OCI-LY3 (cell line): Measurements from ENCODE around the gene DYNC1H1.

Source experiments
- H2AFZ ChIP-seq: fragments of 200-600, 300-600 bp; shearing (Covaris generic); 2 replicates; pipeline ENCODE4 v1.6.0; 2014; ENCODE audit warnings: antibody characterized with exemption, low read depth, low read length
- H3K27ac ChIP-seq: fragments of 200-600, 300-600 bp; sonication (generic); 2 replicates; pipeline ENCODE4 v1.5.1; 2014; ENCODE audit warnings: mild to moderate bottlenecking, low read length, moderate library complexity, mixed read lengths
- H3K27me3 ChIP-seq: fragments of 200-600, 300-600 bp; sonication (generic); 2 replicates; pipeline ENCODE4 v1.6.1; 2014; ENCODE audit warnings: low read depth, low read length, mixed read lengths
- H3K36me3 ChIP-seq: fragments of 200-600, 300-600 bp; sonication (generic); replicated peaks from 2 replicates; pipeline ENCODE3; 2014; ENCODE audit warnings: low read depth, low read length, mixed read lengths
- H3K4me1 ChIP-seq: fragments of 300-600, 200-600 bp; sonication (generic); 2 replicates; pipeline ENCODE4 v1.6.1; 2014; ENCODE audit warnings: low read length, mixed read lengths
- H3K4me2 ChIP-seq: fragments of 200-600, 300-600 bp; sonication (generic); 2 replicates; pipeline ENCODE4 v1.6.1; 2014; ENCODE audit warnings: low read length, mixed read lengths
- H3K4me3 ChIP-seq: fragments of 300-600, 200-600 bp; sonication (generic); 2 replicates; pipeline ENCODE4 v1.5.1; 2014; ENCODE audit warnings: antibody characterized with exemption, mild to moderate bottlenecking, low read length, moderate library complexity
- H3K79me2 ChIP-seq: fragments of 300-600, 200-600 bp; shearing (Covaris generic); 2 replicates; pipeline ENCODE4 v1.6.1; 2014; ENCODE audit warnings: mild to moderate bottlenecking, low read length, mixed read lengths
- H3K9ac ChIP-seq: fragments of 300-600, 200-600 bp; shearing (Covaris generic); 2 replicates; pipeline ENCODE4 v1.6.0; 2014; ENCODE audit warnings: mild to moderate bottlenecking, low read length, moderate library complexity
- H3K9me3 ChIP-seq: fragments of 200-600, 300-600 bp; shearing (Covaris generic); 2 replicates; pipeline ENCODE4 v1.6.1; 2014; ENCODE audit warnings: low read length, mixed read lengths; ENCODE audit not compliant: insufficient read depth
- H4K20me1 ChIP-seq: fragments of 200-600, 300-600 bp; sonication (generic); 2 replicates; pipeline ENCODE4 v1.6.1; 2016; ENCODE audit warnings: low read length, mixed read lengths; ENCODE audit not compliant: insufficient read depth
- EZH2phosphoT487 ChIP-seq: fragments of 200-600 bp; shearing (Covaris generic); IDR thresholded peaks from 2 replicates; pipeline ENCODE4 v1.6.1; 2018; ENCODE audit warnings: antibody characterized with exemption, mixed run types, low read depth
- TF ChIP-seq, protein P1 (sequence below): fragments of 200-600, 300-600 bp; sonication (generic); IDR thresholded peaks from 2 replicates; pipeline ENCODE4 v1.5.1; 2014; ENCODE audit warnings: antibody characterized with exemption, low read length, low read depth

The DYNC1H1 gene

DNA sequence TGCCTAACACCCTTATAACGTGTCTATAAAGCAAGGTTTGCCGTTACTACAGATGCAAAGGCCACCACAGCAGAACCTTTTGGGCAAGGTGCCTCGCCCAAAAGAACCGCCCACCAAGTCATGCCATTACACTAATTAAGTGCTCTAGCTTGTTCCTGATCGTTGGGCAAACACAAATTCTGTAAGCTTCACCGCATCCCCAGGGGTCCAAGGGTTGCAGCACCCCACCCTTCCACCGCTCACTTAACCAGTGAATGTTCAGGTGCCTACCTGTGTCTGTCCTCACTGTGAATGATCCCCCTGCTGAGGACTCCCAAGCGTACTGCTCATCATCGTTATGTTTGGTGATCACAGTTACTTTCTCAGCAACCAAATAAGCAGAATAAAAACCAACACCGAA lies 121.1 kb downstream of the DYNC1H1 start:
- Histone ChIP-seq H3K9me3 (no peaks in the 10 kb centered on the region), H2AFZ (no peak overlapping the region), H3K4me1 (peaks cover 21% of the 10 kb centered on the region), H3K36me3 (peaks cover 51% of the 10 kb centered on the region), H3K4me3 (peak overlapping the region; percentile 88), H3K4me2 (peak overlapping the region; percentile 77), H3K9ac (peak overlapping the region; percentile 97), H3K27me3 (no peaks in the 10 kb centered on the region), H4K20me1 (0 out of 2 replicates have a peak, but pooled peaks cover 3% of the 10 kb centered on the region), H3K27ac (peak overlapping the region; percentile 79; the same call in 1 of the 2 replicates), H3K79me2 (peaks cover 53% of the 10 kb centered on the region)
- TF ChIP-seq, protein P1, sequence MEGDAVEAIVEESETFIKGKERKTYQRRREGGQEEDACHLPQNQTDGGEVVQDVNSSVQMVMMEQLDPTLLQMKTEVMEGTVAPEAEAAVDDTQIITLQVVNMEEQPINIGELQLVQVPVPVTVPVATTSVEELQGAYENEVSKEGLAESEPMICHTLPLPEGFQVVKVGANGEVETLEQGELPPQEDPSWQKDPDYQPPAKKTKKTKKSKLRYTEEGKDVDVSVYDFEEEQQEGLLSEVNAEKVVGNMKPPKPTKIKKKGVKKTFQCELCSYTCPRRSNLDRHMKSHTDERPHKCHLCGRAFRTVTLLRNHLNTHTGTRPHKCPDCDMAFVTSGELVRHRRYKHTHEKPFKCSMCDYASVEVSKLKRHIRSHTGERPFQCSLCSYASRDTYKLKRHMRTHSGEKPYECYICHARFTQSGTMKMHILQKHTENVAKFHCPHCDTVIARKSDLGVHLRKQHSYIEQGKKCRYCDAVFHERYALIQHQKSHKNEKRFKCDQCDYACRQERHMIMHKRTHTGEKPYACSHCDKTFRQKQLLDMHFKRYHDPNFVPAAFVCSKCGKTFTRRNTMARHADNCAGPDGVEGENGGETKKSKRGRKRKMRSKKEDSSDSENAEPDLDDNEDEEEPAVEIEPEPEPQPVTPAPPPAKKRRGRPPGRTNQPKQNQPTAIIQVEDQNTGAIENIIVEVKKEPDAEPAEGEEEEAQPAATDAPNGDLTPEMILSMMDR = no peak
- no peak for TF ChIP-seq EZH2phosphoT487

DNA sequence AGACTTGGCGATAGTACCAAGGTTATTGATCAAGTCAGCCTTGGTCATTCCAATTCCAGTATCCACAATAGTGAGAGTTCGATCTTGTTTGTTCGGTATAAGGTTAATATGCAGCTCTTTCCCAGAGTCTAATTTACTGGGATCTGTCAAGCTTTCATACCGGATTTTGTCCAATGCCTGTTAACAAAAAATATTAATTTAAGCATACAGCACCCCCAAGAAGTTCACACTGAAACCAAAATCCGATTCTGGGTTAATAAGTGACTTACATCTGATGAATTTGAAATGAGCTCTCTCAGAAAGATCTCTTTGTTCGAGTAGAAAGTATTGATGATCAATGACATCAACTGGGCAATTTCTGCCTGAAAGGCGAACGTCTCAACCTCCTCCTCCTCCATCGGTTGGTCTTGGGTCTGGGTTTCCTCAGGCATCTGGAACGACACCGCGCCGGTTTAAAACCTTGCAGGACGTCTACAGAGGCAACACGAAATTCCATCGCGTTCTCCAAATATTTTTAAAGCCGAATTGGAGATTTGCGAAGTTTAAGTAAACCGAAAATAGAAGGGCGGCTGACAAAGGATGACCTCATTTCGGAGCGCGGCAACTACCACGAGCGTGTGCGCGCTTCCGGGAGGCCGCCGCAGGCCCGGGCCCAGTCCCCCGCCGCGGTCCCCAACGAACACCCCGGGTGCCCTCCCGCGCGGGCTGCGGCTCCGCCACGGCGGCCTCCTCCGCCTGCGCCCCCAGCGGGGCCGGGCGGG lies 121.8 kb downstream of the DYNC1H1 start:
- Histone ChIP-seq H3K4me1 (peaks cover 21% of the 10 kb centered on the region), H3K27me3 (no peaks in the 10 kb centered on the region), H3K4me3 (peak overlapping the region; percentile 88), H3K27ac (peak overlapping the region; percentile 79), H3K9ac (peak overlapping the region; percentile 97), H3K9me3 (no peaks in the 10 kb centered on the region), H3K79me2 (peaks cover 53% of the 10 kb centered on the region), H2AFZ (no peak overlapping the region), H3K4me2 (peak overlapping the region; percentile 77), H3K36me3 (peaks cover 47% of the 10 kb centered on the region), H4K20me1 (0 out of 2 replicates have a peak, but pooled peaks cover 3% of the 10 kb centered on the region)
- no peak for TF ChIP-seq EZH2phosphoT487
- TF ChIP-seq, protein P1 = no peak

DNA sequence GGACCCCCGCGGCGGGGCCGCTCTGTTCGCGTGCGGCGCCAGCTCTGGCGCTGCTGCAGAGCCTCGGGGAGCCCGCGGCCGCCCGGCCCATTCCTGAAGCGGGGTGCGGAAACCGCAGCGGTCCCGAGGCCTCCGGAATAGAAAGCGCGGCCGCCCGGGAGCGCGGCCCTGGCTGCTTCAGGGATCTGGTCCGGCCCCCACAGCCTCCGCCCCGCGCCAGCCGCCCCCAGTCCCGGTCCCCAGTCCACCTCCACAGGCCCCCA lies 122.3 kb downstream of the DYNC1H1 start:
- H3K4me2 ChIP-seq = peak overlapping the region; percentile 44
- no peak overlapping the region for H2AFZ ChIP-seq
- no peaks in the 10 kb centered on the region for H3K27me3 ChIP-seq
- H3K27ac ChIP-seq = peak overlapping the region; percentile 79
- H3K79me2 ChIP-seq = peaks cover 53% of the 10 kb centered on the region
- peaks cover 21% of the 10 kb centered on the region for H3K4me1 ChIP-seq
- H3K4me3 ChIP-seq = peak overlapping the region; percentile 88
- H3K9me3 ChIP-seq = no peaks in the 10 kb centered on the region
- peak overlapping the region; percentile 97 for H3K9ac ChIP-seq
- 0 out of 2 replicates have a peak, but pooled peaks cover 3% of the 10 kb centered on the region for H4K20me1 ChIP-seq
- peaks cover 42% of the 10 kb centered on the region for H3K36me3 ChIP-seq
- TF ChIP-seq EZH2phosphoT487 = no peak
- TF ChIP-seq, protein P1 = no peak

DNA sequence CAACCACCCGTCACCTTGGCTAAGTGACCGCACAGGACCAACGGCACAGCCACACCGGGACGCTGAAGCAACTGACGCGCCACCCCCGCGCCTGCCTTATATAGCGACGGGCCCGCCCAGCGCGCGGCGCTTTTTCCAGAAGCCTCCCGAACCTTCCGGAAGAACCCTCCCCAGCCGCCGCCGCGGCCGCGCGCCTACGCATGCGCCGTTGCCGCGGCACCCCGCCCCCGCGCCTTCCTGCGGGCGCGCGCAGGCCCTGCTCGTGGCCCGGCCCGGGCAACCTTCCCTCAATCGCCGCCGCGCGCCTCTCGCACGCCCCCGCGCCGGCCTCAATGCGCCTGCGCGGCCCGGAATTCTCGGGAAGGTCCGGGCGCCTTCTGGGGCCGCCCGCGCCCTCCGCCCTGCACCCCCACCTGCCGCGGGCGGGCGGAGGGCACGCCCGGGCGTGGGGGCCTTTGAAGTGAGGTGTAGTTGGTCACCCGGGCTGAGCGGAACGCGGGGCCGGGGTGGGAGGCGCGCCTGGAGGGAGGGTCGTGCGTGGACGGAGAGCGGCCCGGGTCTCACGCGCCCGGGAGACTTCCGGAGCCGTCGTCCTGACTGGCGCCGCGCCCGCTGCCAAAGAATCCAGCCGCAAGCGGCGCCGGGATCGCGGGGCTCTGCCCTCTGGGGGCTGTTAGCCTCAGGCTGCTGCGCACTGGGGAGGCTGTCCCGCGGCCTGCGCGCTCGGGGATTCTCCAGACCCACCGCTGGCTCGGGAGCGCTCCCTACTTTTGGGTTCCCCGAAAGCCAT lies 122.8 kb downstream of the DYNC1H1 start, which contains the start of gene HSP90AA1:
TSS of gene HSP90AA1 (minus strand) at position 73 of the 790 bp plus-strand sequence. CDS start 666 bp downstream, outside the sequence.
- Histone ChIP-seq H3K4me1 (peaks cover 21% of the 10 kb centered on the region), H3K79me2 (peaks cover 53% of the 10 kb centered on the region), H3K27ac (peak within 1 kb of the TSS; percentile 84), H3K9me3 (no peaks in the 10 kb centered on the region), H3K36me3 (peaks cover 38% of the 10 kb centered on the region), H2AFZ (peak within 1 kb of the TSS; percentile 68; the same call in 1 of the 2 replicates), H3K4me2 (peak within 1 kb of the TSS; percentile 93), H3K27me3 (no peaks in the 10 kb centered on the region), H3K4me3 (peak within 1 kb of the TSS; percentile 95), H4K20me1 (0 out of 2 replicates have a peak, but pooled peaks cover 3% of the 10 kb centered on the region), H3K9ac (peak within 1 kb of the TSS; percentile 98)
- no peak for TF ChIP-seq EZH2phosphoT487
- TF ChIP-seq, protein P1 = no peak
